ENCODE measurements around the gene KHK.

The KHK gene

DNA sequence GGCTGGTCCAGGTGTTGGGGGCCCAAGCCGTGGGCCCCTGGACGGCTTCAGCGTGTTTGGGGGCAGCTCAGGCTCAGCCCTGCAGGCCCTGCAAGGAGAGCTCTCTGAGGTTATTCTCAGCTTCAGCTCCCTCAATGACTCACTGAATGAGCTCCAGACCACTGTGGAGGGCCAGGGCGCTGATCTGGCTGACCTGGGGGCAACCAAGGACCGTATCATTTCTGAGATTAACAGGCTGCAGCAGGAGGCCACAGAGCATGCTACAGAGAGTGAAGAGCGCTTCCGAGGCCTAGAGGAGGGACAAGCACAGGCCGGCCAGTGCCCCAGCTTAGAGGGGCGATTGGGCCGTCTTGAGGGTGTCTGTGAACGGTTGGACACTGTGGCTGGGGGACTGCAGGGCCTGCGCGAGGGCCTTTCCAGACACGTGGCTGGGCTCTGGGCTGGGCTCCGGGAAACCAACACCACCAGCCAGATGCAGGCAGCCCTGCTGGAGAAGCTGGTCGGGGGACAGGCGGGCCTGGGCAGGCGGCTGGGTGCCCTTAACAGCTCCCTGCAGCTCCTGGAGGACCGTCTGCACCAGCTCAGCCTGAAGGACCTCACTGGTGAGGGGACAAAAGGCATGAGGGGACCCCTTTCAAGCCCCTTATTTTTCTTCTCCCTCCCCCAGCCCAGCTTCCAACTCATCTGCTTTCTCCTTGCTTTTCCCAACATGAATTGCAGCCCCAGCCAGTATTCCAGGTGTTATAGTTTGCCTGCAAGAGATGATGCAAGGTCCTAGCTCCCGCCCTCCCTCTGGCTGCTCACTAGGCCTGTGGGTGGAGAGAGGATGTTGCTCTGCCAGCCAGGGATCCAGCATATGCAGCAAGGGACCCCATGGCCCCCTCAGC is 2.9 kb upstream of the KHK start:
- TF ChIP-seq, protein P1, sequence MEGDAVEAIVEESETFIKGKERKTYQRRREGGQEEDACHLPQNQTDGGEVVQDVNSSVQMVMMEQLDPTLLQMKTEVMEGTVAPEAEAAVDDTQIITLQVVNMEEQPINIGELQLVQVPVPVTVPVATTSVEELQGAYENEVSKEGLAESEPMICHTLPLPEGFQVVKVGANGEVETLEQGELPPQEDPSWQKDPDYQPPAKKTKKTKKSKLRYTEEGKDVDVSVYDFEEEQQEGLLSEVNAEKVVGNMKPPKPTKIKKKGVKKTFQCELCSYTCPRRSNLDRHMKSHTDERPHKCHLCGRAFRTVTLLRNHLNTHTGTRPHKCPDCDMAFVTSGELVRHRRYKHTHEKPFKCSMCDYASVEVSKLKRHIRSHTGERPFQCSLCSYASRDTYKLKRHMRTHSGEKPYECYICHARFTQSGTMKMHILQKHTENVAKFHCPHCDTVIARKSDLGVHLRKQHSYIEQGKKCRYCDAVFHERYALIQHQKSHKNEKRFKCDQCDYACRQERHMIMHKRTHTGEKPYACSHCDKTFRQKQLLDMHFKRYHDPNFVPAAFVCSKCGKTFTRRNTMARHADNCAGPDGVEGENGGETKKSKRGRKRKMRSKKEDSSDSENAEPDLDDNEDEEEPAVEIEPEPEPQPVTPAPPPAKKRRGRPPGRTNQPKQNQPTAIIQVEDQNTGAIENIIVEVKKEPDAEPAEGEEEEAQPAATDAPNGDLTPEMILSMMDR (conservative IDR thresholded peaks at IDR 0.05), result no peak
- H3K27ac ChIP-seq, result no peak overlapping the region; the same call in 1 of the 2 replicates

DNA sequence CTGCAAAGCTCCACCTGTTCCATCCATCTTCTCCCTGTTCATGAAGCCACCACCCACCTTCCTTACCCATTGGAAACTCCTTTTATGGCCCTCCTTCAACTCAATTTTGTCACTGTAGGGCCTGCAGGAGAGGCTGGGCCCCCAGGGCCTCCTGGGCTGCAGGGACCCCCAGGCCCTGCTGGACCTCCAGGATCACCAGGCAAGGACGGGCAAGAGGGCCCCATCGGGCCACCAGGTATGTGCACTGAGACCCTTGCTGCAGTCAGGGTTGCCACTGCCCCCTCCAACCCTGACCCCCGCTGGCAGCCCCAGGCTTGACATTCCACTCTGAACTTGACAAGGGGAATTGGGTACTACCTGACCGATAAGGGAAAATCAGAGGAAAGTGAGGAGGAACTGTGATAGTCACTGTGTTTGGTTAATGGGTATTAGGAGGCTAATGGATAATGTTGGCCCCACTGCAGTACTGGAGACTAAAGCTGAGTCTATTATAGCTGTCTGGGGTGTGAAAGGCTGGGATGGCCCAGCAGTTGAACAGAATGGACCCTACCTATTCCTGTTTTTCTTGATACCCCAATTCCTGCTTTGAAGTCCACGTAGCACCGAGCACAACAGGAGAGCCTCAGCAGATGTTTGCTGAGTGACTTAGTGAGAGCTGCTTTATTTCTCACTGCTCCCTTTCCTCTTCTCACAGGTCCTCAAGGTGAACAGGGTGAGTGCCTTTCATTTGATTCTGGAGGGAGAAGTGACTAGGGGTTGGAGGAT is 2.1 kb upstream of the KHK start:
- H3K27ac ChIP-seq, result no peak overlapping the region
- TF ChIP-seq, protein P1 (conservative IDR thresholded peaks at IDR 0.05), result no peak

DNA sequence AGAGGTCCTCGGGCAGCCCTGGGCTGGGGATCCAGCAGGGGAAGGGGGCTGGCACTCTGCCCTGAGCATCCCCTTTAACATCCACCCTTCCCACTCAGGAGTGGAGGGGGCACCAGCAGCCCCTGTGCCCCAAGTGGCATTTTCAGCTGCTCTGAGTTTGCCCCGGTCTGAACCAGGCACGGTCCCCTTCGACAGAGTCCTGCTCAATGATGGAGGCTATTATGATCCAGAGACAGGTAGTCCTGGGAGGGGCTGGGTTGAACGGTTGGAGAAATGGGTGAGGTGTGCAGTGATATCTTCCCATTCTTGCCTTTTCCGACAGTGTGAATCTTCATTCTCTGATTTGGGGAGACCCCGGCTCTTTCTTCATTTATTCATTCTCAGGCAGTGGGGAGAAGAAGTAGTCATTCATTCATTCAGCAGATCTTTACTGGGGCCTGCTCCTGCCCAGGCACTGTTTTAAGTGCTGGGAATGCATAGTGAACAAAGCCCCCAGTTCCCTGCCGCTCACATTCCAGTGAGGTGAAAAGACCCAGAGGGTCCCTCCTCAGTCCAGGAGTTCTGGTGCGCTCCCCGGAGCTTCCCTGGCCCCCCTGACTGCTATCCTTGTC is 1.4 kb upstream of the KHK start:
- TF ChIP-seq, protein P1 (conservative IDR thresholded peaks at IDR 0.05), result peak; percentile 61
- peak overlapping the region; percentile 73 for H3K27ac ChIP-seq

DNA sequence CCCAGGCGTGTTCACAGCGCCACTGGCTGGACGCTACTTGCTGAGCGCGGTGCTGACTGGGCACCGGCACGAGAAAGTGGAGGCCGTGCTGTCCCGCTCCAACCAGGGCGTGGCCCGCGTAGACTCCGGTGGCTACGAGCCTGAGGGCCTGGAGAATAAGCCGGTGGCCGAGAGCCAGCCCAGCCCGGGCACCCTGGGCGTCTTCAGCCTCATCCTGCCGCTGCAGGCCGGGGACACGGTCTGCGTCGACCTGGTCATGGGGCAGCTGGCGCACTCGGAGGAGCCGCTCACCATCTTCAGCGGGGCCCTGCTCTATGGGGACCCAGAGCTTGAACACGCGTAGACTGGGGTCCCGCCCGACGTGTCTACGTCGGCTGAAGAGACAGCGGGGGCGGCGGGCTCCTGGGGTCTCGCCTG is 891 bp upstream of the KHK start:
- peak overlapping the region; percentile 73 for H3K27ac ChIP-seq
- TF ChIP-seq, protein P1 (conservative IDR thresholded peaks at IDR 0.05), result no peak

DNA sequence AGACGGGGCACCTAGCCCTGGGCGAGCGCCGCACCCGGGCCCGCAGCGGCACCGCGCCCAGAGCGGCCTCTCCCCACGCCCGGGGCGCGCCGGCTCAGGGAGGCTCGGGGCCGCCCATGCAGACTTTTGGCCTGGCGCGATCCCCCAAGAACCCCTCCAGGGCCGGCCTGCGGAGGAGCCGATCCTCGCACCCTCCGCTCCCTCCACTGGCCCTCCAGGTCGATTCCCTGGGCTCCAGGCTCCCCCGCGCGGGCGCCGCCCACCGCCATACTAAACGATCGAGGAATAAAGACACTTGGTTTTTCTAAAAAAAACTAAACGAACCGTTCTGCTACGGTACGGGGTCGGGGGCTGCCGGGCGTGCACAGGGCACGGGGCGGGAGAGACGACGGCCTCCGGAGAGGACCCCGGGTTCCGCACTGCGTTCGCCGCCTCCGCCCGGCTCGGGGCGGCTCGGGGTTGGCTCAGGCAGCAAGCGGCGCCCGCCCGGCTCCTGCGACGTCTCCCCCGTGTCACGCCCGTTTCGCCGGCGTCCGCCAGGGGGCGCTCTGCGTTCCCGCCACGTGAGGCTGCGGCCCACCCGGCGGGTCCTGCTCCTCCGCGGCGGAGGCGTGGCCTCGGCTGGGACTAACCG is 365 bp upstream of the KHK start:
- peak overlapping the region; percentile 73 for H3K27ac ChIP-seq
- TF ChIP-seq, protein P1 (conservative IDR thresholded peaks at IDR 0.05), result peak; percentile 96

DNA sequence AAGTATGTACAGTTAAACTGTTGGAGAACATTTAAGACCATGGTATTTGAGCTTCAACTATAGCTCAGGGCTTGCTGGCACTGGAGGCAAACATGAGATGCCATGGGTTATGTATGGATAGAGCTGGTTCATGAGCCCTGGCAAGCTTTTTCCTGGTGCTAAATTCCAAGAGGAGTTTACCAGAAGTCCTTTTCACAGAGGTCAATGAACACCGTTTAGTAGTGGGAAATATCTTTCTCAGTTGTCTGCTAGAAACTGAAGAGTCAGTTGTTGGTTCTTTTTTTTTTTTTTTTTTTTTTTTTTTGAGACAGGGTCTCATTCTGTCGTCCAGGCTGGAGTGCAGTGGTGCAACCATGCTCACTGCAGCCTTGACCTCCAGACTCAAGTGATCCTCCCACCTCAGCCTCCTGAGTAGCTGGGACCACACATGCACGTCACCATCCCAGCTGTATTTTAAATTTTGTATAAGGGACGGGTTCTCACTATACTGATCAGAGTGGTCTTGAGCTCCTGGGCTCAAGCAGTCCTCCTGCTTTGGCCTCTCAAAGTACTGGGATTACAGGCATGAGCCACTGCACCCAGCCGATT is 1.3 kb downstream of the KHK start:
- TF ChIP-seq, protein P1 (conservative IDR thresholded peaks at IDR 0.05), result no peak
- H3K27ac ChIP-seq, result no peak overlapping the region
